ENCODE data around the gene RBL2.

Gene RBL2

GRCh38 chr16:53457670-53458069 lies 23.4 kb downstream of the RBL2 start:
- DNase-seq = peak; percentile 89

DNA sequence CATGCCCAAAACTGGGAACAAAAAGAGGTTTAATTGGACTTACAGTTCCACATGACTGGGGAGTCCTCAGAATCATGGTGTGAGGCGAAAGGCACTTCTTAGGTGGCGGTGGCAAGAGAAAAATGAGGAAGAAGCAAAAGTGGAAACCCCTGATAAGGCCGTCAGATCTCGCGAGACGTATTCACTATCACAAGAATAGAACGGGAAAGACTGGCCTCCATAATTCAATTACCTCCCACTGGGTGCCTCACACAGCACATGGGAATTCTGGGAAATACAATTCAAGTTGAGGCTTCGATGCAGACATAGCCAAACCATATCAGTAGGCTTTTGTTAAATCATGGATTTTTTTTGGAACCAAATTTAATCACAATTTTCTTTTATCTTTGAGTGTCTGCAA lies 24.4 kb downstream of the RBL2 start:
- no peak for DNase-seq

- no peak for DNase-seq
Measured at GRCh38 chr16:53465606-53466280, 31.5 kb downstream of the RBL2 start.

DNA sequence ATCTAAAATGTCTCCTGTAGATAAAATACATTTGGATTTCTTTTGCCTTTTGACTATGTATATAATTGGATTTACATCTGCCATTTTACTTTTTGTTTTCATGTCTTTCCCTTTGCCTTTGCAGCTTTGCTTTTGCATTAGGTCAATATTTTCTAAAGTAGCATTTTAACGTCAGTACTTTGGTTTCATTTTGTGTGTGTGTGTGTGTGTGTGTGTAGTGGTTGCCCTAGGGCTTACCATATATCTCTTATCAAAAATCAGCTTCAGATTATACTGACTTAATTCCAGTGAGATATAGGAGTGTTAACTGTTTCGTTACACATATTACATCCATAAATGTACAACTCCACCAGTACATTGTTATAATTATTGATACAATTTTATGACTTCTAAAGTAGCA lies 42.6 kb downstream of the RBL2 start:
- no peak for DNase-seq

DNA sequence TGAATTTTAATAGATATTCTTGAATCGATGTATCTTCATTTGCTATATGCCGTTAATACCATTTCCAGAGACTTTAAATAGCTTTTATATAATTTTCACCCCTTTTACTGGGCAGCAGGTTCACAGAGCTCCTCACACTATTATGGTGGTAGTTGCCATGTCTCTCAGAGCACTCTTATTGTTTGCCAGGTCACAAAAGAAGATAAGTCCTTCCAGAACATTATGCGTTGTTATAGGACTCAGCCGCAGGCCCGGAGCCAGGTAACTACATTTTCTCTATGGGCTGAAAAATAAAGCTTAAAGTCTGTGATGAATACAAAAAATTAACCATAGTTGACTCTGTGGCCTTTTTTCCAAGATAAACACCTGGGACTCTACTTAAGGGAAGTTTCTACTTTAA lies 44.7 kb downstream of the RBL2 start:
- no peak for DNase-seq

GRCh38 chr16:53480394-53480793 lies 46.1 kb downstream of the RBL2 start:
- no peak for DNase-seq

DNA sequence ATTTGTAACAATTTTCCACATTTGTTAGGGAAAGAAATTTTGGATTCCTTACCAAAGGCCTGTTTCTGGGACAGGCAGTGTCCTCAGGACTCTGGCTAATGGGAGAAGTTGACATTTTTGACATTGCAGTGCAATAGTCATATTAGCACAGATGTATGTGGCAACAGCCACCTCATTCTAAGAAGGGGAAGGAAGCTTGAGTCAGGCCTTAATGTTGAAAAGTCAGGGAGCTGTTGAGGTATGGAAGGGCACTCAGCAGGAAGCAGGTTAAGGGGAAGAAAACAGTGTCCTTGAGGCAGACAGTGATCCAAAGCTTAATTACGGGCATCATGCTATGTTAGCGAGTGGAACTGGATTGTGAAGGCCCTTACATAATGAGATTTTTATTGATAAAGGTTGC lies 47.9 kb downstream of the RBL2 start:
- DNase-seq = no peak

DNA sequence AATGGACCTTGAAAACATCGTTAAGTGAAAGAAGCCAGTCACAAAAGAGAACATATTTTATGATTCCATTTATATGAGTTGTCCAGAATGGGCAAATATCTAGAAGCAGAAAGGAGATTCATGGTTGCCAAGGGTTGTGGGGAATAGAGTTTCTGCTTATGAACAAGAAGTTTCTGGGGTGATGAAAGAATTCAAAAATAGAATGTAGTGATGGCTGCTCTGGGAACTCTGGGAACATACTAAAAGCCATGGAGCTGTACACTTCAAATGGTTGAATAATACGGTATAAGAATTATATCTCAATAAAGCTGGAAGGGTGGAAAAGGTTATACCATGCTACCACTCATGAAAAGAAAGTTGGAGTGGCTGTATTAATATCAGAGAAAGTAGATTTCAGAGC lies 50.3 kb downstream of the RBL2 start:
- no peak for DNase-seq

- no peak for DNase-seq
Measured at GRCh38 chr16:53486230-53486629, 52.0 kb downstream of the RBL2 start.

GRCh38 chr16:53489755-53490154 lies 55.5 kb downstream of the RBL2 start:
- DNase-seq = no peak

GRCh38 chr16:53492503-53492902 lies 58.2 kb downstream of the RBL2 start:
- DNase-seq = no peak

- no peak for DNase-seq
Measured at GRCh38 chr16:53494636-53495035, 60.4 kb downstream of the RBL2 start.

GRCh38 chr16:53495325-53495724 lies 61.1 kb downstream of the RBL2 start:
- DNase-seq = no peak

DNA sequence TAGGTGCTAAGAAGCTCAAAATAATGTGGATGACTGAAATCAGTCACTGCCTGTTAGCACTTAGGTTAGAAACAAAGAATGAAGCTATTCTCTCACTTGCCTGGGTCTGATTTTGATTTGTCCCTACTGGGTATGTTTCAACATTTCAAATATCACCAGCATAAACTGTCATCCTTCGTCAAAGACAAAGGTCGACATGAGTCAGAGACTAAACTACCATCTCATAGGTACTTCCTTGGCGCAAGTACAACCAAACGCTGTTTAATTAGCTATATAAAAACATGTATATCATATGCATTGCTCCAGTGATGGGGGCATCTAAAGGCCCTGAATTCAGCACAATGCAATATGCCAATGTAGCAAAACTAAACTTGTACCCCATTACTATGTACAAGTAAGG lies 64.7 kb downstream of the RBL2 start:
- no peak for DNase-seq

GRCh38 chr16:53501216-53501859 lies 67.1 kb downstream of the RBL2 start:
- no peak for DNase-seq

- DNase-seq = no peak
Measured at GRCh38 chr16:53502331-53503269, 68.3 kb downstream of the RBL2 start, which contains the start of gene AKTIP. Gene AKTIP (minus strand): TSS chr16:53503209. CDS start chr16:53500259, 2,950 bp downstream.

- DNase-seq = peak; percentile 100
Measured at GRCh38 chr16:53503270-53503923, 69.1 kb downstream of the RBL2 start.

GRCh38 chr16:53503991-53504663 lies 69.9 kb downstream of the RBL2 start:
- no peak for DNase-seq

DNA sequence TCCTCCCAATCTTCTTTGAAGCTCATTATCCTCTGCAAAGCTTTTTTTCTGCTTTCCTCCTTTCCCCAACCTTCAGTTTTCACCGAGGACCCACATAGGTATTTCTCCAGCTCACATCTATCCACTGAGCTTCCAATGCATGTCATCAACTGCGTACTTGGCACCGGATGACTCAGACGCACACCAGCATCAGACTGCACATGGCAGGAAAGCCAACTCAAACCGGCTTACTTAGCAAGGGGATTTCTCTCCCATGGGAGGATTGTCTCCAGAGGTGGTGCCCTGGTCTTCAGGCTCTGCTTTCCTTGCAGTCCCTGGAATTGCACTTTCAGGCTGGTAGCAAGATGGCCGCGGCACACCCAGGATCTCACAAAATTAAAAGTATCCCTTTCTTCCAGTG lies 70.4 kb downstream of the RBL2 start:
- DNase-seq = no peak

- no peak for DNase-seq
Measured at GRCh38 chr16:53506254-53506653, 72.0 kb downstream of the RBL2 start.

DNA sequence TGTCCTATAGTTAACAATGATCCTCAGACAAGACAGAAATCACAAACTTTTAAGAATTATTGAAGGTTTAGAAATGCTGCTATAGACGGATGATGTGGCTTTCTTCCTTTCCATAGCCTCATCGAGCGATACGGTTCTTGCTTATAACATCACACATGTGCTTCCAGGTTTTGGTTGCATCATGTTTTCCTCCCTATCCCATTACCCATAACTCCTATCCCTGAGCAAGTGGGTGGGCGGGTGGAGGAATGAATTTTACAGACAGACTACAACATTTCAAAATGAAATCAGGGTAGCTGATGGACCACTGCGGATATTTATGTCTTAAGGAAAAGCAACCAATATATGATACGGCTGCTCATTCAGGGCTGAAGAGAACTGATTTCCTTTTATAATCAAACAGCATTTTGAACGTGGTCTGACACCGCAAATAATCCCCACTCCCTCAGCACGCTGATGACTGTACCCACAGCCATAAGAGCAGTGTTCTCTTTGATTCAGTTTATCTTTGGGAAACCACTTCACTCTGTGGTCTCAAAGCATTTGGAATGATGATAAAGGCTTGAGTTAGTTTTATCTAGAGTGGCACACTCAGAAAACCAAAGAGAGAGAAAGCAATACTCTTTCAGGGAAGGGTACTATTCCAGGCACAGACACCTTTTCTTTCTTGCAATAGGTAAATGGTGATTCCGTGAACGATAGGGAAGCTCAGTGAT lies 73.4 kb downstream of the RBL2 start:
- no peak for DNase-seq

Data from CD4-positive, alpha-beta T cell treated with Interleukin-4 for 4 hours (primary cell).